Measurements from ENCODE around the gene RB1. TPM values are rescaled to one million over a fixed set of nuclear protein-coding genes. Genes with fewer than 3 reads are reported as not detected.

The RB1 gene
- total and polyA plus RNA-seq, 9 of the 15 experiments (the other 6 are each of a cell fraction or from before 2014, with no cell fraction given) = 5.0 to 23.8 (median 17.9) TPM

GRCh38 chr13:48317511-48318376, 14.2 kb downstream of the RB1 start:
- no peak for ATAC-seq
- no peaks in the 10 kb centered on the region for H3K27me3 ChIP-seq (ENCODE audit: control insufficient read depth in 2 of 2, insufficient read depth in 2 of 2, low read length in 2 of 2)
- no peak overlapping the region for H3K4me3 ChIP-seq
- H3K79me2 ChIP-seq (ENCODE audit: control insufficient read depth, insufficient read depth, low read length) = no peaks in the 10 kb centered on the region
- POLR2A ChIA-PET = interaction anchor here (0.9 kb wide), 1 partner anchor 11 kb away, joined by 4 read pairs; no protein-coding TSS in a partner anchor
- BruUV-seq (replicated peaks) = no TSS peak
- CTCF ChIA-PET (ENCODE audit: low intra/inter-chr PET ratio) = no interaction called here
- no peak overlapping the region for H3K27ac ChIP-seq (ENCODE audit: extremely low read depth, low read depth, low read length)
- H3K36me3 ChIP-seq (ENCODE audit: control insufficient read depth, insufficient read depth, low read length) = no peaks in the 10 kb centered on the region
- no peak overlapping the region for H3K9ac ChIP-seq (ENCODE audit: insufficient read depth in 1 of 2, low read depth in 2 of 2, low read length in 2 of 2)
- no peak for FAIRE-seq
- no peaks in the 10 kb centered on the region for H3K9me1 ChIP-seq (ENCODE audit: control insufficient read depth, insufficient read depth, low read length)
- no peak overlapping the region for H3K4me2 ChIP-seq (ENCODE audit: insufficient read depth, low read length)
- in situ Hi-C loops (cut with MboI) = no loop called here
- no peak for DNase-seq (ENCODE audit: extremely low read depth in 1 of 4, low spot score in 3 of 4)
- WGBS (ENCODE audit: insufficient coverage, low coverage, missing lambda C conversion rate) = 92% methylated on average over 12 of the region's 41 CpGs
- H3K4me1 ChIP-seq (replicated peaks in 1 of 2; ENCODE audit: control insufficient read depth in 2 of 2, insufficient read depth in 2 of 2, low read length in 2 of 2) = no peaks in the 10 kb centered on the region; a peak in 1 of 5 replicates
- no peaks in the 10 kb centered on the region for H3K9me3 ChIP-seq (replicated peaks; ENCODE audit: control insufficient read depth, insufficient read depth, low read depth, low read length)
- H4K20me1 ChIP-seq (replicated peaks; ENCODE audit: control insufficient read depth, insufficient read depth, low read length) = no peaks in the 10 kb centered on the region
- intact Hi-C loops (cut with micrococcal nuclease) = no loop called here
- H2AFZ ChIP-seq (ENCODE audit: low read depth, low read length) = no peak overlapping the region
- TF ChIP-seq RBM22 (IDR thresholded peaks at IDR 0.05; ENCODE audit: low read depth, low read length, poor library complexity, severe bottlenecking) (no peak), ZNF384 (IDR thresholded peaks at IDR 0.05; ENCODE audit: low read depth, low read length) (no peak), ZMIZ1 (IDR thresholded peaks at IDR 0.05; ENCODE audit: low read depth in 2 of 2, low read length in 2 of 2) (no peak), JUND (IDR thresholded peaks at IDR 0.05; ENCODE audit: borderline replicate concordance, low read depth, low read length) (no peak), JUND (tag; IDR thresholded peaks at IDR 0.05; ENCODE audit: borderline replicate concordance, low read depth, low read length) (no peak), THRA (IDR thresholded peaks at IDR 0.05) (no peak), HEY1 (CRISPR knock-in tag; IDR thresholded peaks at IDR 0.05; ENCODE audit: borderline replicate concordance) (no peak), USF1 (CRISPR knock-in tag; IDR thresholded peaks at IDR 0.05) (no peak), ZBTB26 (CRISPR knock-in tag; IDR thresholded peaks at IDR 0.05) (no peak), HBP1 (CRISPR knock-in tag; IDR thresholded peaks at IDR 0.05) (no peak), DLX4 (CRISPR knock-in tag; IDR thresholded peaks at IDR 0.05) (no peak)

All from K562 (cell line).